Activated gamma-delta T cell (primary cell): ENCODE results near the gene CNOT11.

ENCODE experiments used
- DNase-seq: peaks from one replicate; lab custom pipeline; 2025; lab: John Stamatoyannopoulos, UW

The CNOT11 gene

GRCh38 chr2:101278925-101279324 is 26.2 kb downstream of the CNOT11 start:
- no peak for DNase-seq

- DNase-seq: no peak
Measured at GRCh38 chr2:101281482-101281881, 28.8 kb downstream of the CNOT11 start.

GRCh38 chr2:101282980-101283379 is 30.3 kb downstream of the CNOT11 start:
- DNase-seq: no peak

- DNase-seq: no peak
Measured at GRCh38 chr2:101286684-101287083, 34.0 kb downstream of the CNOT11 start.

- no peak for DNase-seq
Measured at GRCh38 chr2:101287303-101287702, 34.6 kb downstream of the CNOT11 start.

GRCh38 chr2:101290711-101291110 is 38.0 kb downstream of the CNOT11 start:
- no peak for DNase-seq

GRCh38 chr2:101291973-101292372 is 39.3 kb downstream of the CNOT11 start:
- DNase-seq: no peak

- no peak for DNase-seq
Measured at GRCh38 chr2:101293544-101293943, 40.9 kb downstream of the CNOT11 start.

GRCh38 chr2:101294861-101295260 is 42.2 kb downstream of the CNOT11 start:
- no peak for DNase-seq

GRCh38 chr2:101295895-101296294 is 43.2 kb downstream of the CNOT11 start:
- DNase-seq: no peak

- no peak for DNase-seq
Measured at GRCh38 chr2:101296371-101296770, 43.7 kb downstream of the CNOT11 start.

- no peak for DNase-seq
Measured at GRCh38 chr2:101297383-101297782, 44.7 kb downstream of the CNOT11 start.

- DNase-seq: no peak
Measured at GRCh38 chr2:101299604-101300003, 46.9 kb downstream of the CNOT11 start.

GRCh38 chr2:101300164-101300563 is 47.5 kb downstream of the CNOT11 start:
- DNase-seq: no peak

- no peak for DNase-seq
Measured at GRCh38 chr2:101300836-101301235, 48.1 kb downstream of the CNOT11 start.

GRCh38 chr2:101302016-101302415 is 49.3 kb downstream of the CNOT11 start:
- no peak for DNase-seq

GRCh38 chr2:101303688-101304087 is 51.0 kb downstream of the CNOT11 start:
- DNase-seq: no peak

- no peak for DNase-seq
Measured at GRCh38 chr2:101305035-101305434, 52.3 kb downstream of the CNOT11 start.

- DNase-seq: no peak
Measured at GRCh38 chr2:101305492-101306078, 52.9 kb downstream of the CNOT11 start.

- DNase-seq: no peak
Measured at GRCh38 chr2:101306410-101306809, 53.7 kb downstream of the CNOT11 start.

- DNase-seq: no peak
Measured at GRCh38 chr2:101307503-101307902, 54.8 kb downstream of the CNOT11 start.

- peak; percentile 26 for DNase-seq
Measured at GRCh38 chr2:101307950-101308431, 55.3 kb downstream of the CNOT11 start.

GRCh38 chr2:101308432-101309210 is 55.9 kb downstream of the CNOT11 start, which contains the start of gene RNF149:
TSS of gene RNF149 (minus strand) at chr2:101308701. CDS start at chr2:101308588, 113 bp downstream.
- DNase-seq: peak; percentile 94
